ENCODE results near the gene NPR1. TPM values are rescaled to one million over a fixed set of nuclear protein-coding genes. Genes with fewer than 3 reads are reported as not detected.

NPR1 gene
- total and polyA plus RNA-seq, 2 of the 13 experiments (the other 11 are each of a cell fraction or from before 2014, with no cell fraction given) = not detected

- peak; percentile 75 for TF ChIP-seq ZNF781 (CRISPR knock-in tag; IDR thresholded peaks at IDR 0.05; ENCODE audit: borderline replicate concordance, not compliant biosample characterization)
- TF ChIP-seq ZNF619 (CRISPR knock-in tag; IDR thresholded peaks at IDR 0.05) = peak; percentile 69; the same call in 1 of the 2 replicates
- no peak for TF ChIP-seq ZKSCAN5 (CRISPR knock-in tag; IDR thresholded peaks at IDR 0.05)
- TF ChIP-seq MBD4 (IDR thresholded peaks at IDR 0.05; ENCODE audit: borderline replicate concordance, low read length) = no peak
- no peak for TF ChIP-seq PCBP2 (optimal IDR thresholded peaks at IDR 0.05; ENCODE audit: low read depth, low read length, poor library complexity, severe bottlenecking)
- no peak; the same call in 1 of the 2 replicates for TF ChIP-seq AHR (CRISPR knock-in tag; IDR thresholded peaks at IDR 0.05)
- no peak for TF ChIP-seq GLMP (CRISPR knock-in tag; IDR thresholded peaks at IDR 0.05; ENCODE audit: borderline replicate concordance)
- peak; percentile 46; the same call in 1 of the 2 replicates for TF ChIP-seq SAFB2 (CRISPR knock-in tag; IDR thresholded peaks at IDR 0.05; ENCODE audit: borderline replicate concordance, low read depth)
- TF ChIP-seq ZNF512 (CRISPR knock-in tag; IDR thresholded peaks at IDR 0.05) = no peak
- TF ChIP-seq CCDC6 (CRISPR knock-in tag; IDR thresholded peaks at IDR 0.05) = peak; percentile 84; the same call in 1 of the 2 replicates
- TF ChIP-seq ETV5 (CRISPR knock-in tag; IDR thresholded peaks at IDR 0.05; ENCODE audit: borderline replicate concordance) = peak; percentile 22; the same call in 1 of the 2 replicates
- peak; percentile 58; the same call in 1 of the 2 replicates for TF ChIP-seq ZNF564 (CRISPR knock-in tag; IDR thresholded peaks at IDR 0.05)
- peak; percentile 99 for TF ChIP-seq YY1 (IDR thresholded peaks at IDR 0.05; ENCODE audit: insufficient read depth, insufficient replicate concordance, low read depth, low read length)
- no peak for TF ChIP-seq NFIB (CRISPR knock-in tag; IDR thresholded peaks at IDR 0.05; ENCODE audit: borderline replicate concordance)
- no peak for TF ChIP-seq GTF3A (CRISPR knock-in tag; conservative IDR thresholded peaks at IDR 0.05)
- TF ChIP-seq JUN (CRISPR knock-in tag; IDR thresholded peaks at IDR 0.05) = peak; percentile 79
- TF ChIP-seq ZNF333 (CRISPR knock-in tag; IDR thresholded peaks at IDR 0.05; ENCODE audit: borderline replicate concordance) = no peak
- no peak; the same call in 1 of the 2 replicates for TF ChIP-seq IRX3 (CRISPR knock-in tag; IDR thresholded peaks at IDR 0.05; ENCODE audit: borderline replicate concordance, low read depth)
- TF ChIP-seq POLR2G (IDR thresholded peaks at IDR 0.05; ENCODE audit: low read depth, low read length) = peak; percentile 93
- TF ChIP-seq ZBTB25 (CRISPR knock-in tag; IDR thresholded peaks at IDR 0.05) = peak; percentile 63; the same call in 1 of the 2 replicates
- peak; percentile 37 to 46; a peak in 1 of 4 replicates for TF ChIP-seq KLF16 (CRISPR knock-in tag; IDR thresholded peaks at IDR 0.05)
- peak; percentile 74; the same call in 1 of the 3 replicates for TF ChIP-seq MXI1 (IDR thresholded peaks at IDR 0.05; ENCODE audit: borderline replicate concordance, low read depth, low read length)
- TF ChIP-seq RFX3 (CRISPR knock-in tag; IDR thresholded peaks at IDR 0.05) = no peak; the same call in 1 of the 2 replicates
- no peak for TF ChIP-seq NFATC3 (CRISPR knock-in tag; IDR thresholded peaks at IDR 0.05)
- no peak for TF ChIP-seq ZNF446 (CRISPR knock-in tag; IDR thresholded peaks at IDR 0.05)
- TF ChIP-seq SKI (IDR thresholded peaks at IDR 0.05; ENCODE audit: partially characterized antibody) = peak; percentile 24
These were observed 44.5 kb upstream of the NPR1 start, which contains the start of gene CHTOP (continued) for GRCh38 chr1:153633754-153634665.

All from HepG2 (cell line).